Measurements from ENCODE around the gene PTPRG.

DNA sequence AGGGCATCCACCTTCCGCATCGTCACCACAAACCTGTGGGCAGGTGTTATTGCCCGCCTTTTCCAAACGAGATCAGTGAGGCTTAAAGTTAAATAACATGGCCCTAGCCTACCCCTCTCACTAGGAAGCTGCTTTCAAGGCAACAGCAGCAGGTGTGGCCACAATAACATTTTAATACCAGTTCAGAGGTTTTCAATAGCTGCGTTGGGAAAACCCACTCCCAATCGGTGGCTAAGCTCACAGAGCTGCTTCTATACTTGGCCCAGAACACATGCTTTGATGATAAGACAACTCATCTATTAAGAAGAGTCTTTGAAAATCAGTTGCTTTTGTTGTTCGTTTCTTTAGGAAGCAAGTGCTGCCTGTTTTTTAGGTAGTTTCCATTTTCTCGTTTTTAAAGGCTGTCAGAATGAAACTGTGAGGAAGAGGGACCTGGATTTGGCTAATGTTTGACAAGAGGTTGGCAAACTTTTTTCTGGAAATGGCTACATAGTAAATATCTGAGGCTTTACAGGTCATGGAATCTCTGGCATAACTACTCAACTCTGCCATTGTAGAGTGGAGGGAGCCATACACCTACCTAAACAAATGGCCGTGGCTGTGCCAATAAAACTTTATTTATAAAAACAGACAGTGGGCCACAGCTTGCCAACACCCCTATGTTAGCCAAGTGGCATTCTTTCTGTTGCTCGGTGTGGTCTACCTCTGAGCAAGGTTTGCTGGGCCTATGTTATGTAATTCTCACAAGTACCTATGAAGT, 632.4 kb downstream of the PTPRG start:
- TF ChIP-seq, protein P1, sequence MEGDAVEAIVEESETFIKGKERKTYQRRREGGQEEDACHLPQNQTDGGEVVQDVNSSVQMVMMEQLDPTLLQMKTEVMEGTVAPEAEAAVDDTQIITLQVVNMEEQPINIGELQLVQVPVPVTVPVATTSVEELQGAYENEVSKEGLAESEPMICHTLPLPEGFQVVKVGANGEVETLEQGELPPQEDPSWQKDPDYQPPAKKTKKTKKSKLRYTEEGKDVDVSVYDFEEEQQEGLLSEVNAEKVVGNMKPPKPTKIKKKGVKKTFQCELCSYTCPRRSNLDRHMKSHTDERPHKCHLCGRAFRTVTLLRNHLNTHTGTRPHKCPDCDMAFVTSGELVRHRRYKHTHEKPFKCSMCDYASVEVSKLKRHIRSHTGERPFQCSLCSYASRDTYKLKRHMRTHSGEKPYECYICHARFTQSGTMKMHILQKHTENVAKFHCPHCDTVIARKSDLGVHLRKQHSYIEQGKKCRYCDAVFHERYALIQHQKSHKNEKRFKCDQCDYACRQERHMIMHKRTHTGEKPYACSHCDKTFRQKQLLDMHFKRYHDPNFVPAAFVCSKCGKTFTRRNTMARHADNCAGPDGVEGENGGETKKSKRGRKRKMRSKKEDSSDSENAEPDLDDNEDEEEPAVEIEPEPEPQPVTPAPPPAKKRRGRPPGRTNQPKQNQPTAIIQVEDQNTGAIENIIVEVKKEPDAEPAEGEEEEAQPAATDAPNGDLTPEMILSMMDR (conservative IDR thresholded peaks at IDR 0.05 in 1 of 2, IDR thresholded peaks at IDR 0.05 in 1 of 2; ENCODE audit: low read depth in 1 of 2, low read length in 2 of 2): no peak
- no peak for TF ChIP-seq EZH2 (IDR thresholded peaks at IDR 0.05; ENCODE audit: low read length, missing control alignments)
